Mesodermal cell (in vitro differentiated cells): ENCODE results near the gene GBA2.

Experiments used
- H3K27ac ChIP-seq: 2 replicates; pipeline ENCODE4 v1.7.0; 2013; ENCODE audit warnings: mild to moderate bottlenecking, low read depth, low read length, moderate library complexity; ENCODE audit not compliant: severe bottlenecking
- H3K36me3 ChIP-seq: 2 replicates; pipeline ENCODE4 v1.7.1; 2013; ENCODE audit warnings: mild to moderate bottlenecking, low read length, moderate library complexity; ENCODE audit not compliant: control insufficient read depth, insufficient read depth
- H3K4me1 ChIP-seq: one replicate; pipeline ENCODE4 v1.7.1; 2013; ENCODE audit warnings: mild to moderate bottlenecking, low read length; ENCODE audit not compliant: insufficient read depth, control insufficient read depth, poor library complexity, severe bottlenecking
- H3K4me3 ChIP-seq: 2 replicates; pipeline ENCODE4 v1.7.0; 2013; ENCODE audit warnings: low read length, control low read depth, mild to moderate bottlenecking; ENCODE audit not compliant: insufficient read depth, poor library complexity, severe bottlenecking; ENCODE audit errors: extremely low read depth
- H3K9me3 ChIP-seq: 2 replicates; pipeline ENCODE4 v1.7.1; 2013; ENCODE audit warnings: mild to moderate bottlenecking, low read length, moderate library complexity; ENCODE audit not compliant: control insufficient read depth
- WGBS, 2 experiments: methylation state at CpG; one replicate each; pipeline ENCODE4 v1.1.5; 2013; ENCODE audit warnings: missing lambda C conversion rate in 2 of 2; ENCODE audit not compliant: insufficient coverage in 2 of 2; 5-methylcytosine and 5-hydroxymethylcytosine counted together

The GBA2 gene

GRCh38 chr9:35753466-35753865 is 4.4 kb upstream of the GBA2 start:
- peaks cover 34% of the 10 kb centered on the region for H3K36me3 ChIP-seq
- WGBS, 2 experiments = 92 to 100% methylated on average over 1 to 3 of the region's 5 CpGs
- H3K4me3 ChIP-seq = no peak overlapping the region
- no peaks in the 10 kb centered on the region for H3K9me3 ChIP-seq
- H3K4me1 ChIP-seq = peaks cover 22% of the 10 kb centered on the region
- no peak overlapping the region for H3K27ac ChIP-seq

GRCh38 chr9:35750256-35750531 is 1.2 kb upstream of the GBA2 start:
- Histone ChIP-seq H3K4me3 (peak overlapping the region; percentile 89), H3K9me3 (no peaks in the 10 kb centered on the region), H3K4me1 (peaks cover 28% of the 10 kb centered on the region), H3K27ac (no peak overlapping the region), H3K36me3 (peaks cover 57% of the 10 kb centered on the region)
- 95% methylated on average over 3 of the region's 4 CpGs; no CpG with 5 or more reads in 1 of the 2 experiments for WGBS, 2 experiments

- peaks cover 28% of the 10 kb centered on the region for H3K4me1 ChIP-seq
- H3K9me3 ChIP-seq = no peaks in the 10 kb centered on the region
- 19 to 34% methylated on average over 6 to 7 of the region's 19 CpGs for WGBS, 2 experiments
- H3K4me3 ChIP-seq = peak overlapping the region; percentile 89
- peaks cover 58% of the 10 kb centered on the region for H3K36me3 ChIP-seq
- peak overlapping the region; percentile 60 for H3K27ac ChIP-seq
Measured at GRCh38 chr9:35749515-35750255, 657 bp upstream of the GBA2 start.

GRCh38 chr9:35748242-35748857 is 678 bp downstream of the GBA2 start:
- H3K27ac ChIP-seq = peak overlapping the region; percentile 39
- H3K36me3 ChIP-seq = peaks cover 58% of the 10 kb centered on the region
- H3K9me3 ChIP-seq = no peaks in the 10 kb centered on the region
- 1% methylated on average over 21 to 23 of the region's 24 CpGs for WGBS, 2 experiments
- peak overlapping the region; percentile 89 for H3K4me3 ChIP-seq
- H3K4me1 ChIP-seq = peaks cover 28% of the 10 kb centered on the region

GRCh38 chr9:35746583-35746982 is 2.4 kb downstream of the GBA2 start:
- peaks cover 28% of the 10 kb centered on the region for H3K4me1 ChIP-seq
- WGBS, 2 experiments = 80 to 84% methylated on average over 3 of the region's 3 CpGs
- H3K4me3 ChIP-seq = peak overlapping the region; percentile 89
- H3K9me3 ChIP-seq = no peaks in the 10 kb centered on the region
- H3K36me3 ChIP-seq = peaks cover 58% of the 10 kb centered on the region
- no peak overlapping the region for H3K27ac ChIP-seq

- 88 to 100% methylated on average over 1 of the region's 1 CpG for WGBS, 2 experiments
- H3K36me3 ChIP-seq = peaks cover 67% of the 10 kb centered on the region
- H3K4me1 ChIP-seq = peaks cover 28% of the 10 kb centered on the region
- H3K9me3 ChIP-seq = no peaks in the 10 kb centered on the region
- peak overlapping the region; percentile 89 for H3K4me3 ChIP-seq
- H3K27ac ChIP-seq = no peak overlapping the region
Measured at GRCh38 chr9:35745569-35745968, 3.5 kb downstream of the GBA2 start.

GRCh38 chr9:35743880-35744518 is 5.0 kb downstream of the GBA2 start:
- H3K9me3 ChIP-seq = no peaks in the 10 kb centered on the region
- no peak overlapping the region for H3K4me3 ChIP-seq
- H3K36me3 ChIP-seq = peaks cover 83% of the 10 kb centered on the region
- WGBS, 2 experiments = 94 to 98% methylated on average over 5 to 6 of the region's 8 CpGs
- H3K4me1 ChIP-seq = peaks cover 23% of the 10 kb centered on the region
- H3K27ac ChIP-seq = peak overlapping the region; percentile 75

- Histone ChIP-seq H3K36me3 (peaks cover 88% of the 10 kb centered on the region), H3K27ac (peak overlapping the region; percentile 75), H3K4me1 (peaks cover 23% of the 10 kb centered on the region), H3K4me3 (no peak overlapping the region), H3K9me3 (no peaks in the 10 kb centered on the region)
- WGBS, 2 experiments = 93 to 100% methylated on average over 2 of the region's 2 CpGs
Measured at GRCh38 chr9:35743452-35743851, 5.6 kb downstream of the GBA2 start.

- Histone ChIP-seq H3K9me3 (no peaks in the 10 kb centered on the region), H3K36me3 (peaks cover 98% of the 10 kb centered on the region), H3K4me1 (peaks cover 16% of the 10 kb centered on the region), H3K27ac (no peak overlapping the region), H3K4me3 (no peak overlapping the region)
- 90 to 99% methylated on average over 6 of the region's 7 CpGs for WGBS, 2 experiments
Measured at GRCh38 chr9:35741740-35742139, 7.3 kb downstream of the GBA2 start.

GRCh38 chr9:35740243-35740642 is 8.8 kb downstream of the GBA2 start:
- 93 to 100% methylated on average over 4 of the region's 6 CpGs for WGBS, 2 experiments
- H3K36me3 ChIP-seq = peaks cover 94% of the 10 kb centered on the region

GRCh38 chr9:35738924-35739323 is 10.1 kb downstream of the GBA2 start:
- no peak overlapping the region for H3K27ac ChIP-seq
- peaks cover 14% of the 10 kb centered on the region for H3K4me1 ChIP-seq
- H3K36me3 ChIP-seq = peaks cover 94% of the 10 kb centered on the region
- no peak overlapping the region for H3K4me3 ChIP-seq
- WGBS, 2 experiments = 97 to 100% methylated on average over 3 to 4 of the region's 7 CpGs
- no peaks in the 10 kb centered on the region for H3K9me3 ChIP-seq

More at GRCh38 chr9:35740243-35740642, 8.8 kb downstream of the GBA2 start:
- H3K27ac ChIP-seq = no peak overlapping the region
- H3K4me3 ChIP-seq = no peak overlapping the region
- H3K9me3 ChIP-seq = no peaks in the 10 kb centered on the region
- H3K4me1 ChIP-seq = peaks cover 19% of the 10 kb centered on the region
